NCI-H82 (cell line): Measurements from ENCODE around the gene FBXO41.
A peak's percentile ranks its signal among the peaks of the same experiment; 100 is the strongest.

Experiments used
- DNase-seq: peaks from one replicate; lab custom pipeline; 2025; lab: John Stamatoyannopoulos, UW

The FBXO41 gene

GRCh38 chr2:73246850-73247249 lies 37.4 kb downstream of the FBXO41 start:
- no peak for DNase-seq

GRCh38 chr2:73244580-73244979 lies 39.7 kb downstream of the FBXO41 start:
- no peak for DNase-seq

- DNase-seq: peak; percentile 88
Observed at GRCh38 chr2:73243884-73244570, 40.3 kb downstream of the FBXO41 start.

GRCh38 chr2:73239776-73240175 lies 44.5 kb downstream of the FBXO41 start:
- no peak for DNase-seq

- DNase-seq: no peak
Observed at GRCh38 chr2:73238976-73239375, 45.3 kb downstream of the FBXO41 start.

- no peak for DNase-seq
Observed at GRCh38 chr2:73238149-73238548, 46.1 kb downstream of the FBXO41 start.

GRCh38 chr2:73237168-73237567 lies 47.1 kb downstream of the FBXO41 start:
- no peak for DNase-seq

GRCh38 chr2:73235315-73236028 lies 48.8 kb downstream of the FBXO41 start:
- DNase-seq: no peak

GRCh38 chr2:73233932-73234832 lies 50.1 kb downstream of the FBXO41 start, which contains the start of gene CCT7:
TSS of gene CCT7 (plus strand) at chr2:73234308. CDS start at chr2:73234379, 71 bp downstream.
- peak; percentile 98 for DNase-seq

GRCh38 chr2:73233154-73233931 lies 50.9 kb downstream of the FBXO41 start, which contains the start of gene PRADC1:
TSS of gene PRADC1 (minus strand) at chr2:73233239. CDS start at chr2:73233160, 79 bp downstream.
- DNase-seq: peak; percentile 100

- DNase-seq: peak; percentile 58
Observed at GRCh38 chr2:73232403-73233153, 51.7 kb downstream of the FBXO41 start.

- no peak for DNase-seq
Observed at GRCh38 chr2:73228631-73229030, 55.6 kb downstream of the FBXO41 start.

- no peak for DNase-seq
Observed at GRCh38 chr2:73227086-73227485, 57.2 kb downstream of the FBXO41 start.

GRCh38 chr2:73225513-73226360 lies 58.5 kb downstream of the FBXO41 start:
- no peak for DNase-seq

- no peak for DNase-seq
Observed at GRCh38 chr2:73223821-73224220, 60.5 kb downstream of the FBXO41 start.

- DNase-seq: no peak
Observed at GRCh38 chr2:73218298-73218697, 66.0 kb downstream of the FBXO41 start.

GRCh38 chr2:73217826-73218225 lies 66.5 kb downstream of the FBXO41 start:
- no peak for DNase-seq

GRCh38 chr2:73217160-73217559 lies 67.1 kb downstream of the FBXO41 start:
- DNase-seq: no peak

- DNase-seq: no peak
Observed at GRCh38 chr2:73215254-73215653, 69.0 kb downstream of the FBXO41 start.
